Caco-2 (cell line): ENCODE measurements around the gene NGFR. TPM values are rescaled to one million over a fixed set of nuclear protein-coding genes. Genes with fewer than 3 reads are reported as not detected.

Experiments
- BruUV-seq: library from RNA; stranded (reverse); fragments of 400-500 nt; replicated peaks from 2 replicates; lab custom pipeline; 2021; lab: Mats Ljungman, UMichigan
- CTCF ChIA-PET: fragments of 300-600 bp; sonication (Branson Sonifier 250); formaldehyde crosslinking; loops from one replicate; lab custom pipeline; 2022; ENCODE audit warnings: antibody characterized with exemption; lab: Charles Lee
- POLR2A ChIA-PET: fragments of 300-600 bp; sonication (Branson Sonifier 250); formaldehyde crosslinking; loops from one replicate; lab custom pipeline; 2022; ENCODE audit warnings: antibody characterized with exemption; lab: Charles Lee
- DNase-seq, 2 experiments: peaks; one replicate each; pipeline versions ENCODE4 v3.0.0 to v3.0.0-alpha.2; 2020 to 2022
- H3K27me3 ChIP-seq: replicated peaks from 2 replicates; pipeline ENCODE4 v1.6.0; 2011; ENCODE audit warnings: low read length; ENCODE audit not compliant: control insufficient read depth, insufficient read depth
- H3K36me3 ChIP-seq: 2 replicates; pipeline ENCODE4 v1.5.1; 2011; ENCODE audit warnings: low read length; ENCODE audit not compliant: control insufficient read depth, insufficient read depth
- H3K4me1 ChIP-seq: fragments of 250-450 bp; sonication (Bioruptor Pico); 2 replicates; pipeline ENCODE4 v1.5.1; 2020; ENCODE audit warnings: mild to moderate bottlenecking
- H3K4me3 ChIP-seq: 2 replicates; pipeline ENCODE4 v1.5.1; 2011; ENCODE audit warnings: low read depth, mild to moderate bottlenecking, control low read depth, low read length
- H3K9me3 ChIP-seq: fragments of 250-450 bp; sonication (Bioruptor Pico); 2 replicates; pipeline ENCODE4 v1.5.1; 2020; ENCODE audit warnings: mild to moderate bottlenecking, moderate library complexity
- H3K27ac Mint-ChIP-seq: one replicate; pipeline ENCODE4 v1.8.0; 2022; ENCODE audit warnings: mixed read lengths; ENCODE audit not compliant: unreplicated experiment
- H3K27me3 Mint-ChIP-seq: one replicate; pipeline ENCODE4 v1.8.0; 2022; ENCODE audit warnings: mixed read lengths; ENCODE audit not compliant: insufficient read depth, unreplicated experiment
- H3K36me3 Mint-ChIP-seq: one replicate; pipeline ENCODE4 v1.8.0; 2022; ENCODE audit warnings: mild to moderate bottlenecking, mixed read lengths; ENCODE audit not compliant: insufficient read depth, unreplicated experiment
- H3K4me1 Mint-ChIP-seq: one replicate; pipeline ENCODE4 v1.8.0; 2022; ENCODE audit warnings: low read depth, mixed read lengths; ENCODE audit not compliant: unreplicated experiment
- H3K4me3 Mint-ChIP-seq: one replicate; pipeline ENCODE4 v1.8.0; 2022; ENCODE audit warnings: mild to moderate bottlenecking, moderate library complexity, mixed read lengths; ENCODE audit not compliant: unreplicated experiment
- H3K9me3 Mint-ChIP-seq: one replicate; pipeline ENCODE4 v1.8.0; 2022; ENCODE audit warnings: mixed read lengths; ENCODE audit not compliant: unreplicated experiment
- intact Hi-C: fragments of 100-400 bp; cut with micrococcal nuclease; formaldehyde crosslinking; loops from one replicate; pipeline ENCODE4 v1.10.0; 2022; ENCODE audit not compliant: unreplicated experiment
- total RNA-seq: library from RNA; stranded (reverse); gene quantifications from 2 replicates; pipeline ENCODE4 v1.2.3, GENCODE V29; 2022
- TF ChIP-seq, protein P1 (sequence below), 2 experiments: fragments of 200-600 bp in 1 of 2; IDR thresholded peaks; 1 replicate in 1 of 2; 2 replicates in 1 of 2; pipeline versions ENCODE4 v1.5.1 to v1.8.0; 2011 to 2022; ENCODE audit warnings: antibody characterized with exemption in 1 of 2, control low read depth in 1 of 2, inconsistent platforms in 1 of 2, low read depth in 1 of 2, low read length in 1 of 2, mild to moderate bottlenecking in 1 of 2, moderate library complexity in 1 of 2; ENCODE audit not compliant: insufficient read depth in 1 of 2, severe bottlenecking in 1 of 2, unreplicated experiment in 1 of 2

Gene NGFR
- total RNA-seq, 1 experiment from 2014 or later: 1.6 TPM

DNA sequence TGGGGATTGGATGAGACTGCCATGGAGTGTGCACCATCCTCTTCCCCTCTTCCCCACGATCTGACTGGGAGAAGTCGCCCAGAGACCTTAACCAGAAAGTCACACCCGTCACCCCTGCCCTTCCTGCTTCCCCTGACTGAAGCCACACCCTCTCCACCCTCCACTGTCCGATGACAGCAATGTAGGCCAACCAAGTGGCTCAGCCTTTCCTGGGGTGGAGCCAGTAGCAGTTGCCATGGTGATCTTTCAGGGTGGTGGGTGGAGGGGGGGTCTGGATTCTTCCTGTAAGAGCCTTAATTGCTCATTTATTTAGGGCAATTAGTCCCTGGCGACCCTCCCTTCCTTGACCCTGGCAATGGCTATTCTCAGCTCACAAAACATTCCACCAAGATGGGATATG, 42.9 kb upstream of the NGFR start:
- no TSS peak for BruUV-seq
- Histone ChIP-seq H3K4me1 (no peaks in the 10 kb centered on the region), H3K9me3 (no peaks in the 10 kb centered on the region), H3K27me3 (0 out of 2 replicates have a peak, but pooled peaks cover 1% of the 10 kb centered on the region), H3K36me3 (no peaks in the 10 kb centered on the region), H3K4me3 (no peak overlapping the region)
- Mint-ChIP-seq H3K27me3 (peaks cover 21% of the 10 kb centered on the region), H3K27ac (no peak overlapping the region), H3K36me3 (peaks cover under 1% of the 10 kb centered on the region), H3K4me3 (no peak overlapping the region), H3K9me3 (no peaks in the 10 kb centered on the region), H3K4me1 (no peaks in the 10 kb centered on the region)
- TF ChIP-seq, protein P1, sequence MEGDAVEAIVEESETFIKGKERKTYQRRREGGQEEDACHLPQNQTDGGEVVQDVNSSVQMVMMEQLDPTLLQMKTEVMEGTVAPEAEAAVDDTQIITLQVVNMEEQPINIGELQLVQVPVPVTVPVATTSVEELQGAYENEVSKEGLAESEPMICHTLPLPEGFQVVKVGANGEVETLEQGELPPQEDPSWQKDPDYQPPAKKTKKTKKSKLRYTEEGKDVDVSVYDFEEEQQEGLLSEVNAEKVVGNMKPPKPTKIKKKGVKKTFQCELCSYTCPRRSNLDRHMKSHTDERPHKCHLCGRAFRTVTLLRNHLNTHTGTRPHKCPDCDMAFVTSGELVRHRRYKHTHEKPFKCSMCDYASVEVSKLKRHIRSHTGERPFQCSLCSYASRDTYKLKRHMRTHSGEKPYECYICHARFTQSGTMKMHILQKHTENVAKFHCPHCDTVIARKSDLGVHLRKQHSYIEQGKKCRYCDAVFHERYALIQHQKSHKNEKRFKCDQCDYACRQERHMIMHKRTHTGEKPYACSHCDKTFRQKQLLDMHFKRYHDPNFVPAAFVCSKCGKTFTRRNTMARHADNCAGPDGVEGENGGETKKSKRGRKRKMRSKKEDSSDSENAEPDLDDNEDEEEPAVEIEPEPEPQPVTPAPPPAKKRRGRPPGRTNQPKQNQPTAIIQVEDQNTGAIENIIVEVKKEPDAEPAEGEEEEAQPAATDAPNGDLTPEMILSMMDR (IDR thresholded peaks at IDR 0.05; ENCODE audit: insufficient read depth in 1 of 2, low read depth in 1 of 2, low read length in 1 of 2, severe bottlenecking in 1 of 2, unreplicated experiment in 1 of 2): no peak
- no peak for DNase-seq
- POLR2A ChIA-PET: interaction anchor here (0.8 kb wide), 1 partner anchor 44 kb away, joined by 3 read pairs; no protein-coding TSS in a partner anchor
- intact Hi-C loops: no loop called here
- CTCF ChIA-PET: interaction anchor here (1.1 to 1.5 kb wide), 2 partner anchors 44 to 162 kb away, joined by 3 to 4 read pairs; no protein-coding TSS in a partner anchor

DNA sequence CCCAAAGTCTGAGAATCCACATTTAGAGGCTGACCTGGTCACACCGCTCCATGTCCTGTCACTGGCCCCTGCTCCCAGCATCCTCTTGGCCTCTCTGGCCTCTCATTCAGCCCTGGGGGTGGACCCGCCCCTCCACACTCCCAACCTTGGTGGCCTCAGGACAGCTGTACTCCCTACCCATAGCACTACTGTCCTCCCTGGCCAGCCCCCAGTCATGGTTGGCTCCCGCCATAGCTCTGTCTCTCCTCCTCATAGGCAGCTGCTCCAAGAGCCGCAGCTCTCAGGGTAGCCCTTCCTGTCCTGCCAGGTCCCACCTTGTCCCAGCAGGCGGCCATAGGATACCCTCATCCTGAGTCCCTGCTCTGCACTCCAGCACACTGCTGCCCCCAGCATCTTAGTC, 42.4 kb upstream of the NGFR start:
- no peak for DNase-seq
- no peak overlapping the region for H3K27ac Mint-ChIP-seq
- no TSS peak for BruUV-seq
- H3K9me3 Mint-ChIP-seq: no peaks in the 10 kb centered on the region
- Histone ChIP-seq H3K4me1 (no peaks in the 10 kb centered on the region), H3K9me3 (no peaks in the 10 kb centered on the region), H3K36me3 (no peaks in the 10 kb centered on the region), H3K27me3 (0 out of 2 replicates have a peak, but pooled peaks cover 1% of the 10 kb centered on the region), H3K4me3 (no peak overlapping the region)
- intact Hi-C loops: no loop called here
- H3K36me3 Mint-ChIP-seq: no peaks in the 10 kb centered on the region
- no peaks in the 10 kb centered on the region for H3K4me1 Mint-ChIP-seq
- no peak overlapping the region for H3K4me3 Mint-ChIP-seq
- ChIA-PET CTCF (interaction anchor here (1.1 to 1.5 kb wide), 2 partner anchors 44 to 162 kb away, joined by 3 to 4 read pairs; no protein-coding TSS in a partner anchor), POLR2A (no interaction called here)
- TF ChIP-seq, protein P1 (IDR thresholded peaks at IDR 0.05; ENCODE audit: insufficient read depth in 1 of 2, low read depth in 1 of 2, low read length in 1 of 2, severe bottlenecking in 1 of 2, unreplicated experiment in 1 of 2): no peak
- peaks cover 24% of the 10 kb centered on the region for H3K27me3 Mint-ChIP-seq

DNA sequence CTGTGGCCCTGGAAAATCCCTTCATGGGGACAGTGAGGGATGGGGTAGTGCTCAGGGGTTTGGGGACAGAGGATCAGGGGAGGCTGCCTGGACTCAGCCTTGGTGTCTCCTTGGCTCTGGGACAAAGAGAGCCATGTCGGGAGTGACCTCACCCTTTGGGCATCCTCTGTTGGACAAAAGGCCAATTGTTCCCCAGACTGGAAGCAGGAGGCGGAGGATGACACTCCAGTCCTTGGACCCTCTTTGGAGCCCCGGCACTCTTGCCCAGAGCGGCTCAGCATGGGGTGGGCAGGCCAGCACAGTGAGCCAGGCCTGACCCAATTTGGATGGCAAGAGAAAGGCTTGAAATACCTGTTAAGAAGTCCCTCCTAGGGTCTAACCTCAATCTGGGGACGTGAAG, 41.0 kb upstream of the NGFR start:
- Histone ChIP-seq H3K4me1 (no peaks in the 10 kb centered on the region), H3K4me3 (no peak overlapping the region), H3K9me3 (no peaks in the 10 kb centered on the region), H3K27me3 (0 out of 2 replicates have a peak, but pooled peaks cover 1% of the 10 kb centered on the region), H3K36me3 (no peaks in the 10 kb centered on the region)
- no peaks in the 10 kb centered on the region for H3K4me1 Mint-ChIP-seq
- ChIA-PET CTCF (interaction anchor here (0.6 to 1.2 kb wide), 3 partner anchors 9 to 46 kb away, joined by 3 to 4 read pairs (median 4); no protein-coding TSS in a partner anchor), POLR2A (no interaction called here)
- intact Hi-C loops: no loop called here
- no peak overlapping the region for H3K4me3 Mint-ChIP-seq
- H3K9me3 Mint-ChIP-seq: no peaks in the 10 kb centered on the region
- BruUV-seq: no TSS peak
- no peak for DNase-seq
- no peak overlapping the region for H3K27ac Mint-ChIP-seq
- H3K27me3 Mint-ChIP-seq: peaks cover 28% of the 10 kb centered on the region
- TF ChIP-seq, protein P1 (IDR thresholded peaks at IDR 0.05; ENCODE audit: insufficient read depth in 1 of 2, low read depth in 1 of 2, low read length in 1 of 2, severe bottlenecking in 1 of 2, unreplicated experiment in 1 of 2): no peak
- no peaks in the 10 kb centered on the region for H3K36me3 Mint-ChIP-seq
